PC-3 (cell line): Measurements from ENCODE around the gene ARMC3. TPM values are rescaled to one million over a fixed set of nuclear protein-coding genes. Genes with fewer than 3 reads are reported as not detected.

ENCODE experiments used
- ATAC-seq: fragments of 200-7000 bp; cut with Tn5 transposase; 2 replicates; pipeline ENCODE4 v1.9.1; 2020; ENCODE audit warnings: mild to moderate bottlenecking, moderate library complexity
- BruUV-seq: library from RNA; stranded (reverse); fragments of 400-500 nt; replicated peaks from 2 replicates; lab custom pipeline; 2021; lab: Mats Ljungman, UMichigan
- CTCF ChIA-PET: fragments of 300-600 bp; sonication (Branson Sonifier 250); formaldehyde crosslinking; loops from one replicate; lab custom pipeline; 2022; ENCODE audit warnings: antibody characterized with exemption; lab: Charles Lee
- POLR2A ChIA-PET: fragments of 300-600 bp; sonication (Branson Sonifier 250); formaldehyde crosslinking; loops from one replicate; lab custom pipeline; 2022; ENCODE audit warnings: antibody characterized with exemption; ENCODE audit not compliant: unreplicated experiment; lab: Charles Lee
- DNase-seq: peaks from one replicate; pipeline ENCODE4 v3.0.0-alpha.2; 2015
- H2AFZ ChIP-seq: fragments of 300-600 bp; sonication (generic); 2 replicates; pipeline ENCODE4 v1.6.0; 2016; ENCODE audit warnings: antibody characterized with exemption, low read length
- H3F3A ChIP-seq: fragments of 300-600 bp; sonication (generic); one replicate; pipeline ENCODE4 v1.6.0; 2017; ENCODE audit warnings: antibody characterized with exemption, low read length, control low read depth, mild to moderate bottlenecking; ENCODE audit not compliant: unreplicated experiment
- H3K27ac ChIP-seq: fragments of 300-600 bp; sonication (generic); 2 replicates; pipeline ENCODE4 v1.5.1; 2016; ENCODE audit warnings: mild to moderate bottlenecking, low read length
- H3K27me3 ChIP-seq: fragments of 300-600 bp; sonication (generic); 2 replicates; pipeline ENCODE4 v1.6.1; 2016; ENCODE audit warnings: low read length, mixed read lengths
- H3K36me3 ChIP-seq: fragments of 300-600 bp; sonication (generic); 2 replicates; pipeline ENCODE4 v1.6.1; 2016; ENCODE audit warnings: low read depth, mixed run types, low read length, mixed read lengths
- H3K4me1 ChIP-seq: fragments of 300-600 bp; sonication (generic); 2 replicates; pipeline ENCODE4 v1.5.1; 2016; ENCODE audit warnings: low read length; ENCODE audit not compliant: insufficient read depth
- H3K4me2 ChIP-seq: fragments of 300-600 bp; sonication (generic); 2 replicates; pipeline ENCODE4 v1.6.0; 2016; ENCODE audit warnings: low read length
- H3K4me3 ChIP-seq: fragments of 300-600 bp; sonication (generic); 2 replicates; pipeline ENCODE4 v1.5.1; 2016; ENCODE audit warnings: mild to moderate bottlenecking, low read length, mixed read lengths
- H3K79me2 ChIP-seq: fragments of 300-600 bp; sonication (generic); 2 replicates; pipeline ENCODE4 v1.6.1; 2017; ENCODE audit warnings: low read length, mixed read lengths
- H3K9ac ChIP-seq: fragments of 300-600 bp; sonication (generic); 2 replicates; pipeline ENCODE4 v1.6.0; 2016; ENCODE audit warnings: mild to moderate bottlenecking, low read length
- H3K9me2 ChIP-seq: fragments of 300-600 bp; sonication (generic); replicated peaks from 2 replicates; pipeline ENCODE4 v1.6.1; 2016; ENCODE audit warnings: mixed run types, low read length, mixed read lengths
- H3K9me3 ChIP-seq: fragments of 300-600 bp; sonication (generic); 2 replicates; pipeline ENCODE4 v1.6.1; 2016; ENCODE audit warnings: low read length, mixed read lengths
- H4K20me1 ChIP-seq: fragments of 300-600 bp; sonication (generic); 2 replicates; pipeline ENCODE4 v1.6.1; 2016; ENCODE audit warnings: low read length, mixed read lengths
- CTCF ChIP-seq: fragments of 300-600 bp; sonication (generic); conservative IDR thresholded peaks from 2 replicates; pipeline ENCODE4 v1.5.1; 2017; ENCODE audit warnings: antibody characterized with exemption, low read depth, mild to moderate bottlenecking, low read length
- EZH2 ChIP-seq: fragments of 300-600 bp; sonication (generic); IDR thresholded peaks from one replicate; pipeline ENCODE4 v1.6.1; 2017; ENCODE audit warnings: antibody characterized with exemption, mild to moderate bottlenecking, low read length; ENCODE audit not compliant: unreplicated experiment
- EZH2phosphoT487 ChIP-seq: fragments of 300-600 bp; sonication (generic); IDR thresholded peaks from 2 replicates; pipeline ENCODE4 v1.6.1; 2018; ENCODE audit warnings: mild to moderate bottlenecking, antibody characterized with exemption, low read length, borderline replicate concordance
- intact Hi-C: fragments of 100-400 bp; cut with micrococcal nuclease; formaldehyde crosslinking; loops from 2 replicates; pipeline ENCODE4 v1.9.0; 2023
- total RNA-seq: library from RNA; depleted of rRNA; stranded (reverse); fragments of >200 nt; gene quantifications from 2 replicates; pipeline ENCODE4 v1.2.3, GENCODE V29; 2014

Gene ARMC3
- total RNA-seq, 1 experiment from 2014 or later, result 0.18 TPM

- BruUV-seq, result no TSS peak
- Histone ChIP-seq H3K36me3 (no peaks in the 10 kb centered on the region), H3K27me3 (no peaks in the 10 kb centered on the region), H2AFZ (no peak overlapping the region), H3F3A (no peaks in the 10 kb centered on the region), H3K4me1 (no peaks in the 10 kb centered on the region), H3K4me3 (no peak overlapping the region), H3K9me2 (no peaks in the 10 kb centered on the region), H4K20me1 (no peaks in the 10 kb centered on the region), H3K79me2 (no peaks in the 10 kb centered on the region), H3K9ac (no peak overlapping the region), H3K9me3 (no peaks in the 10 kb centered on the region), H3K4me2 (no peak overlapping the region), H3K27ac (no peak overlapping the region)
- POLR2A ChIA-PET, result no interaction called here
- no peak for DNase-seq
- intact Hi-C loops, result no loop called here
- CTCF ChIA-PET, result no interaction called here
- no peak for ATAC-seq
- no peak for TF ChIP-seq EZH2phosphoT487
- TF ChIP-seq EZH2, result no peak
- no peak for TF ChIP-seq CTCF
Observed at GRCh38 chr10:23040002-23040401, 112.1 kb downstream of the ARMC3 start.

- intact Hi-C loops, result loop anchor here (5.0 kb wide), 1 partner anchor 39 kb away; no protein-coding TSS in a partner anchor
- no peaks in the 10 kb centered on the region for H3K79me2 ChIP-seq
Observed at GRCh38 chr10:23046027-23046426, 118.2 kb downstream of the ARMC3 start.

More at GRCh38 chr10:23046027-23046426, 118.2 kb downstream of the ARMC3 start:
- H3K4me1 ChIP-seq, result peaks cover 11% of the 10 kb centered on the region
- no peaks in the 10 kb centered on the region for H4K20me1 ChIP-seq
- H3K4me3 ChIP-seq, result no peak overlapping the region
- TF ChIP-seq EZH2phosphoT487, result no peak
- TF ChIP-seq CTCF, result no peak
- no peak for TF ChIP-seq EZH2
- no peak for DNase-seq
- ChIA-PET POLR2A (no interaction called here), CTCF (interaction anchor here (0.6 kb wide), 1 partner anchor 1053 kb away, joined by 4 read pairs; no protein-coding TSS in a partner anchor)
- H3K36me3 ChIP-seq, result no peaks in the 10 kb centered on the region
- ATAC-seq, result no peak
- H3K9me3 ChIP-seq, result no peaks in the 10 kb centered on the region
- H3F3A ChIP-seq, result no peaks in the 10 kb centered on the region
- no TSS peak for BruUV-seq
- H2AFZ ChIP-seq, result no peak overlapping the region
- H3K27me3 ChIP-seq, result no peaks in the 10 kb centered on the region
- H3K9me2 ChIP-seq, result no peaks in the 10 kb centered on the region
- no peak overlapping the region for H3K9ac ChIP-seq
- H3K4me2 ChIP-seq, result no peak overlapping the region
- no peak overlapping the region for H3K27ac ChIP-seq
